ENCODE measurements around the gene IGFN1.
"Not testable (repeated sequence)": the region's sequence is repeated elsewhere in the genome, so short reads cannot be mapped to it uniquely, and the experiment has no call there.

Gene IGFN1

GRCh38 chr1:201250326-201251011 lies 59.8 kb downstream of the IGFN1 start:
- DNase-seq (ENCODE audit: low spot score) = no peak

- no peak for DNase-seq (ENCODE audit: low spot score)
These were observed 60.8 kb downstream of the IGFN1 start for GRCh38 chr1:201251411-201251810.

DNA sequence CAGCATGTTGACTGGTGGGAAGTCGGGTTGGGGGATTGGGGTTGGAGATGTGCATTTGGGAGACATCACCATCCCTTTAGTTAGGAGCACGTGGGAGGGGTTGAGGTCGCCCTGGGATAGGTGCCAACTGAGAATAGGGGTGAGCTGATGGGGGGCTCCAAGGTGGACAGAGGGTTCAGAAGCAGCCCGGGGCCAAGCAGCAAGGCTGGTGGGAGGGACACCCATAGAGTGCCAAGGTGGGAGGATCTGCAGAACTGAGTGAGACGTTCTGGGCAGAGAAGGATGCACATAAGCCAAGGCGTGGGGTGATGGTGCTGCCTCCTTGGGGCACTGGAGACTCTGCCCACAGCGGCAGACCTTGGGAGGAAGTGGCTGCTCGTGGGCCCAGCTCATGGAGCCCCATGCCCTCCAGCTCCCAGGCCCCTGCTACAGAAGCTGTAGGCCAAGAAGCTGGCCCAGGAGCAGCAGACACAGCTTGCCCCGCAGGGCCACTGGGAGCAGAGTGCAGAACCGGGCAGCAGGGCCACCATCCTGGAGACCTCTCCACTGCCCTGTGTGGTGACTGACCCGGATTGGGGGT lies 61.3 kb downstream of the IGFN1 start:
- no peak for DNase-seq (ENCODE audit: low spot score)

- DNase-seq (ENCODE audit: low spot score) = no peak
These were observed 62.3 kb downstream of the IGFN1 start for GRCh38 chr1:201252944-201253371.

- DNase-seq (ENCODE audit: low spot score) = no peak
These were observed 62.8 kb downstream of the IGFN1 start for GRCh38 chr1:201253411-201253810.

- DNase-seq (ENCODE audit: low spot score) = no peak
These were observed 63.4 kb downstream of the IGFN1 start for GRCh38 chr1:201253906-201254624.

DNA sequence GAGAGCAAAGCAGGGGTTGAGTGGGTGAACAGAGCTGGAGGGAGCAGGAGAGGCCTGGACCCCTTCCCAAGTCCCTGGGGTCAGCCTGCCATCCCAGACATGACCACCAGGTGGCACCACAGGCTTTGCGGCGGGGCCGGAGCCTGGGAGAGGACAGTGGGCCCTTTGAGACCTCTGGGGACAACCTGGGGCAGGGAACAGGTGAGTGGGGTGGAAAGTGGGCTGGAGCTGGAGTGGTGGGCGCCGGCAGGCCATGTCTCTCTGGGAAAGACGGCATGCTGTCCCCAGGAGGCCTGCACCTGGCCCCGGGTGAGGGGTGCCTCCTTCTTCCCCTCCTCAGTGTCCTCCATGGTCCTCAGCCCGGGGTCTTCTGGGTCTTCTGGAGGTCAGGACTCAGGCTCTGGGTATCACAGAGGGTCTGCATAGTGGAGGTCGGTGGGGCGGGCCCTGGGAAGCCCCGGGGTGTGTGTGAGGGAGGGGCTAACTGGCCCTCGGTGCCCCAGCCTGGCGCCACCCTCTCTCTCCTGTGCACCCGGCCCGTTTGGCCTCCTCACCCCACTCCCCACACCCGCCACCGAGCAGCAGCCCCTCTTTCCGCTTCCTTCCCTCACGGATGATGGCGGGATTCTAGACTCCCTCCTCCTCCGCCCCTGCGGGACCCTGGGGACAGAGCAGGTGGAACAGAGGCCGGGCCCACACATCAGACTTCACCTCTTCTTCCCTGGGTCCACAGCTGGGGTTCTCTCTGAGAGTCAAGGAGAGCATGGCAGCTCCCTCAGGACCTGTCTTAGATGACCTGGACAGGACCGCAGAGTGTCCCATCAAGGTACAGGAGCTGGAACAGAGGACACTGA lies 64.2 kb downstream of the IGFN1 start:
- DNase-seq (ENCODE audit: low spot score) = peak; percentile 76

GRCh38 chr1:201255479-201256362 lies 65.1 kb downstream of the IGFN1 start:
- no peak for DNase-seq (ENCODE audit: low spot score)

DNA sequence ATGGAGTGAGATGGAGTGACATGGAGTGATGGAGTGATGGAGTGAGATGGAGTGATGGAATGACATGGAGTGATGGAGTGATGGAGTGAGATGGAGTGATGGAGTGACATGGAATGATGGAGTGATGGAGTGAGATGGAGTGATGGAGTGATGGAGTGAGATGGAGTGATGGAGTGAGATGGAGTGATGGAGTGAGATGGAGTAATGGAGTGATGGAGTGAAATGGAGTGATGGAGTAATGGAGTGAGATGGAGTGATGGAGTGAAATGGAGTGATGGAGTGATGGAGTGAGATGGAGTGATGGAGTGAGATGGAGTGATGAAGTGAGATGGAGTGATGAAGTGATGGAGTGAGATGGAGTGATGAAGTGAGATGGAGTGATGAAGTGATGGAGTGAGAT lies 67.5 kb downstream of the IGFN1 start:
- not testable (repeated sequence) for DNase-seq (ENCODE audit: low spot score)

DNA sequence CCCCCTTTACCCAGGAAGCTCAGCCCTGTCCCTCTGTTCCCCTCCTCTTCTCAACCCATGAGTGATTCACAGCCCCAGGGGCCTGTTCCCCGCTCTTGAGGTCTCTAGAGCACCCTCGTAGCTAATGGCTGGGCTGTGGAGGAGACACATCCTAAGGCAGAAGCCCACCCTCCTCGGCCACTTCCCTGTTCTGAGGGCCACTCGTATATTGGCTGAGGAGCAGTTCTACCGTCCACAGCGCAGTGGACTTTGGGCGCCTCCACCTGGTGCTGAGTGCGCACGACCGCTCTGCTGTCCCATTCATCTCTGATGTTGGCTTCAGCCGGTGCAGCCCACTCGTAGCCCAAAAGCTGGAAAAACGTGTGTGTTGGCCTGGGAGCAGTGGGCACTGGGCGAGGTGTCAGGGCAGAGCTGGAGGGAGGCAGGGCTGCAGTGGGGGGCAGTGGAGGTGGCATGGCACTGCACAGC lies 68.2 kb downstream of the IGFN1 start:
- DNase-seq (ENCODE audit: low spot score) = no peak

DNA sequence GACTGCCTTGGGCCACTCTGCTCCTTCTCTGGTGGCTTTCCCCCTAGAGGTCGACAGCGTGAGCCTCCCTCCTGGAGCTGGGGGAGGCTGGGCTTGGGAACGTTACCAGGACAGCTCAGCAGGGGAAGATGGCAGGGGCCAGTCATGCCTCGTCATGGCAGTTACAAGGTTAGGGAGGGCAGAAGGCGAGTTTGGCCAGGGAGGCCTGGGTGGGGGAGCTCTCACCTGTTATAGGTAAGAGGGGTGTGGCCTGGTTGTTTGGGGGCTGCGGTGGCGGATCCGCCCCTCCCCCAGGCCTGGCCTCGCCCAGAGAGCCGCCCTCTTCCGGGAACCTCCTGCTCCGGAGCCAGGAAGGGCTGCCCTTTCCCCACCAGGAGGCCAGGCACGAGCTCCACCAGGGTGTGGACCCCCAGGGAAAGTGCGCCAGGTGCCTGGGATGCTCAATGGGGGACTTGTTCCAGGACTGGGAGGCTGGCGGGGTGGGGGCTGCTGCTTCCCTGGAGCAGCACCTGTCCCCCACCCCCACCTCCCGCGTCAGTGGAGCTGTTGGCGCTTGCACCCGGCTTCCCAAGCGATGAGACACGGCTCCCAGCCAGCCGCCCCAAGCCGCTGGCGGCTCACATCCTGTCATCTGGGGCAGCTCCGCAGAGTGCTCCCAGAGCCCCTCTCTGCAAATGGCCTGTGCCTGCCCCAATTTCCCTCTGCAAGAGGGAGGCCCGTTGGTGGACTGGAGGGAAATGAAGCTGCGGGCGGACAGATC lies 69.0 kb downstream of the IGFN1 start:
- no peak for DNase-seq (ENCODE audit: low spot score)

DNA sequence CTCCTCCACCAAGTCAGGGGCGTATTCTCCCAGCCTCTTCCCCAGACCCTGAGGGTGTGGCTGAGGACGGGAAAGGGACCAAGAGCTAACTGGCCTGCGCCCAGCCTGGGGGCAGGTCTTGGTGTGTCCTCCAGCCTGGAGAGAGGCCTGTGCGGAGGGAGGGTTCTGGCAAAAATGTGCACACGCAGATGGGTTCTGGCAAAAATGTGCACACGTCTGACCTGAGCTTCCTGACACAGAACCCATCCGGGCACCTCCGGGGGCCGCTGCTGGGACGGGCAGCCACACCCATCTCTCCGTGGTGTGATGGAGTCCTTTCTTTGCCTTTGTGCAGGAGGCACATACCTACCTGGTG lies 69.6 kb downstream of the IGFN1 start:
- DNase-seq (ENCODE audit: low spot score) = no peak

DNA sequence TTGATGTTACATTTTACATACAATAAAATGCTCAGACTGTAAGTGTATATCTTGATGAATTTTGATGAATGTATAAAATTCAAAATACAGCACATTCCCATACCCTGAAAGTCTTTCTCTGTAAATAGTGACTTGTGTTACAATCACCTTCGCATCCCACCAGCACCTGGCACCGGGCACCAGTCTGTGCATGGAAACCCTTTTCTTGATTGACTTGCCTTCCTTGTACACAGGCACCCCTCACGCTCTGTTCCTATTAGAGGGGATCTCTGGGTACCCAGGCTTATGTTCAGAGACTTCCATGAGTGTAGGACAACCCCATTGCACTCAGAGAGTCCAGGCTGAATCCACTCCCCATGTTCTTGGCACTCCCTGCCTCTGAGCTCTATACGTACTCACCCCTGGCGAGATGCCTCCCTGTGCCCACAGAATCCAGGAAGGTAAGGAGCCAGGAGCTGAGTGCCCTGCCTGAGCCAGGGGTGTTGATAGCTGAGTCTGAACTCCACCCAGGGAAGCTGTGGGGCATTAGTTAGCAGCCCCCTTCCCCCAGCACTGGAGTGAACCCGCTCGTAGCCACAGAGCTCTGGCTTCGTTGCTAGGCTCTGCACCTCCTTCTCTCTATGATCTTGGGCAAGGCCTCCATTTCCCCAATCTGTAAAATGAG lies 70.2 kb downstream of the IGFN1 start:
- DNase-seq (ENCODE audit: low spot score) = no peak

DNA sequence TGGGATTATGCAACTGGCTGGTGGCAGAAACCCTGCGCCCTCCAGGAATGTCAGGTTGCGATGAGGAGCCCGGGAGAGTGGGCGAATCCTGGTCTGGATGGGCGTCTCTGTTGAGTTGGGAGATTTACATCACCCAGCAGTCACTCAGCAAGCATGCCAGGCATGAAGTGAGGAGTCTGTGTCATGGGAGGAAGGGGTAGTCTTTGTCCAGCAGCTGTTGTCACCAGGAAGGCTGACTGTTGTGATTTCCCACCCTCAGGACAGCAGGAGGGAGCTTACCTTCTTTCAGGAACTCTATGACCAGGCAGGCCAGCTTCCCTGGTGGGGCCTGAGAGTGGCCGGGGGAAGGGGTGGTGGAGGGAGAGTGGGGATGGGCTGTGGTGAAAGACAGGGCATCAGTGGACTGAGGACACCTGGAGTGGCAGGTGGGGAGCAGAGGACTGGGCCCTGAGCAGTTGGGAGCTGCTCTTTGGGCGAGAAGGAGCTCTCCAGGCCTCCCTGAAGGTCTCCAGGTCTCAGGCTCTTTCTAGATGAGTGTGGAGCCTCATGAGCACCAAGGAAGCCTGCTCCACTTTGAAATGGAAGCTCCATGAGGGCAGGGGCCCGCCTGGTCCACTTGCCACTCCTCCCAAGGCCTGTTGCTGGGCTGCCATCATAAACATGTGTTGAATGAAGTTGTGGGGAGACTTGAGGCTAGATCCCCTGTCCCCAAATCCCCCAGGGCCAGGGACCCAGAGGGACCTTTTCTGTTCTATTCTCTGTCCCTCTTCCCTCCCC lies 71.3 kb downstream of the IGFN1 start:
- DNase-seq (ENCODE audit: low spot score) = no peak

DNA sequence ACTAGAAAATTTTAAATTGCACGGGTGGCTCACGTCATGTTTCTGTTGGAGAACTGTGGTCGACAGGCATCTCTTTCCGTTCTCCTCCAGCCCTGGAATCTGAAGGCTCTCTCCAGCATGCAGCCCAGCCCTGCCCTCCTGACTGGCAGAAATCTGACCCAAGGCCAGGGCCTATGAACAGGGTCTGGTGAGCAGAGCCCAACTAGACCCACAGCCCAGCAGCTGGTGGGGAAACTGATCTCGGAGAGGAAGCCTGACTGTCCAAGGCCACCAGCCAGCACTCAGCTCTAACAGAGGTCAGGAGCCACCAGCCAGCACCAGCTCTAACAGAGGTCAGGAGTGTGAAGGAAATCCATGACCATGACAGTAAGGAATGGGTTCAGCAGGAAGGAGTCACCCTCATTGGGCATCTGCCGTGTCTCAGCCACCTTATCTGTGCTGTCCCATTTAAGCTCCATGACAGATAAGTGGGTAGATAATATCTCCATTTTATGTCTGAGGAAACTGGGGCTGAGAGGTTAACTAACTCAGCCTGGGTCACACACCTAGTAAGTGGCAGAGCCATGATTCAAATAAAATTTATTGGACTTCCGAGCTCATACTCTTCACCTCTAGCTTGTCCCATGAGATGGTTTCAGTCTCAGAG lies 72.5 kb downstream of the IGFN1 start:
- no peak for DNase-seq (ENCODE audit: low spot score)

- no peak for DNase-seq (ENCODE audit: low spot score)
These were observed 73.4 kb downstream of the IGFN1 start for GRCh38 chr1:201264072-201264471.

- no peak for DNase-seq (ENCODE audit: low spot score)
These were observed 73.9 kb downstream of the IGFN1 start for GRCh38 chr1:201264554-201264953.

DNA sequence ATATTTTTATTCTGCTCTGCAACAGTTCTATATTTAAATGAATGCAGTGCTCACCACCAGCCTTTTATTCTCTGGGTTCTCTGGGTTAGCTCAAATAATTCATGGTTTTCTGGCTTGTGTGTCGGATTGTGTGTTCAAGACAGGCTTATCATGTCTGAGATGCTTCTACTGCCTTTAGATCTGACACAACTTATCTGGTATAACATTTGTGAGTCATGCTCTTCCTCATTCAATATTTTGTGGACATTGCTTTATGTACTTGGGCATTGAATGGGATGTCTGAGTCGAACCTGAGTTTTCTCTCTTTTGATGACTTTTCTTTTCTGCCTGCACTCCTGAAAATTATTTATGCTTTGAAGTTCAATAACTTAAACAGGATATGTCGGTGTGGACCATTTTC lies 75.1 kb downstream of the IGFN1 start:
- DNase-seq (ENCODE audit: low spot score) = no peak

GRCh38 chr1:201266276-201266675 lies 75.7 kb downstream of the IGFN1 start:
- no peak for DNase-seq (ENCODE audit: low spot score)

All from COLO829 (cell line).